Hepatocyte (in vitro differentiated cells): Measurements from ENCODE around the gene SLC37A1.

ENCODE experiments used
- EZH2 ChIP-seq: fragments of 200-600 bp; sonication (generic); IDR thresholded peaks from 2 replicates; pipeline ENCODE4 v1.6.1; 2016; ENCODE audit warnings: antibody characterized with exemption, mild to moderate bottlenecking, borderline replicate concordance
- EZH2phosphoT487 ChIP-seq: fragments of 200-600 bp; sonication (generic); IDR thresholded peaks from one replicate; pipeline ENCODE4 v1.6.1; 2018; ENCODE audit warnings: antibody characterized with exemption, mild to moderate bottlenecking, low read depth, moderate library complexity; ENCODE audit not compliant: unreplicated experiment, severe bottlenecking
- TF ChIP-seq, protein P1 (sequence below): fragments of 200-600 bp; sonication (generic); IDR thresholded peaks from 2 replicates; pipeline ENCODE4 v1.5.1; 2016; ENCODE audit warnings: antibody characterized with exemption, mild to moderate bottlenecking; ENCODE audit not compliant: poor library complexity

DNA sequence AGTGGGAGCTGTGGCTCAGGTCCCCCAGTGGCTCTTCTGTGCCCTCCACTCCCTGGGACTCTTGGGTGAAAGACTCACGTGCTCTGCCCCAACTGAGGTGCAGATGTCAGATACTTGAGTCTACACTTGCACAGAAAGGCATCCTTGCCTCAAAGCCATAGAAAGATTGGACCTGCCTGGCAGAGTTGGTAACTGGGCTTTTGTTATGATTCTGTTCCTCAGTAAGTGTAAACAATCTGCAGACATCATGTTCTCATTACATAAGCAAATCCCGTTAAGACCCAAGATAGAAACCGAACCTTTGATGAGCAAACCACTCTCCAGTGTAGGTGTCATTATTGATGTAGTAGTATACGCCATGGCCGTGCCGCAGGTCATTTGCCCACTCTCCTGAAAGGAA is 27.6 kb upstream of the SLC37A1 start:
- TF ChIP-seq, protein P1, sequence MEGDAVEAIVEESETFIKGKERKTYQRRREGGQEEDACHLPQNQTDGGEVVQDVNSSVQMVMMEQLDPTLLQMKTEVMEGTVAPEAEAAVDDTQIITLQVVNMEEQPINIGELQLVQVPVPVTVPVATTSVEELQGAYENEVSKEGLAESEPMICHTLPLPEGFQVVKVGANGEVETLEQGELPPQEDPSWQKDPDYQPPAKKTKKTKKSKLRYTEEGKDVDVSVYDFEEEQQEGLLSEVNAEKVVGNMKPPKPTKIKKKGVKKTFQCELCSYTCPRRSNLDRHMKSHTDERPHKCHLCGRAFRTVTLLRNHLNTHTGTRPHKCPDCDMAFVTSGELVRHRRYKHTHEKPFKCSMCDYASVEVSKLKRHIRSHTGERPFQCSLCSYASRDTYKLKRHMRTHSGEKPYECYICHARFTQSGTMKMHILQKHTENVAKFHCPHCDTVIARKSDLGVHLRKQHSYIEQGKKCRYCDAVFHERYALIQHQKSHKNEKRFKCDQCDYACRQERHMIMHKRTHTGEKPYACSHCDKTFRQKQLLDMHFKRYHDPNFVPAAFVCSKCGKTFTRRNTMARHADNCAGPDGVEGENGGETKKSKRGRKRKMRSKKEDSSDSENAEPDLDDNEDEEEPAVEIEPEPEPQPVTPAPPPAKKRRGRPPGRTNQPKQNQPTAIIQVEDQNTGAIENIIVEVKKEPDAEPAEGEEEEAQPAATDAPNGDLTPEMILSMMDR, result no peak
- TF ChIP-seq EZH2, result no peak
- TF ChIP-seq EZH2phosphoT487, result no peak
